Upper lobe of left lung (tissue), 6 donors: ENCODE results near the gene GP1BB. TPM values are rescaled to one million over a fixed set of nuclear protein-coding genes. Genes with fewer than 3 reads are reported as not detected.

Experiments
- ATAC-seq, 2 donors: fragments of 200-7000 bp; cut with Tn5 transposase; one replicate each; pipeline ENCODE4 v1.9.1; 2022; ENCODE audit warnings: mild to moderate bottlenecking in 2 of 2, moderate library complexity in 2 of 2; ENCODE audit not compliant: low FRiP score in 2 of 2
- DNase-seq, 2 donors: peaks; one replicate each; pipeline ENCODE4 v3.0.0-alpha.2; 2019 to 2020
- H3K27ac ChIP-seq, 4 donors: fragments of 200-600 bp; sonication (generic); one replicate each; pipeline ENCODE4 v1.5.1; 2016 to 2019
- H3K27me3 ChIP-seq, 4 donors: fragments of 200-600 bp; sonication (generic); one replicate each; pipeline ENCODE4 v1.5.1; 2017 to 2019
- H3K36me3 ChIP-seq, 4 donors: fragments of 200-600 bp; sonication (generic); one replicate each; pipeline ENCODE4 v1.5.1; 2016 to 2019
- H3K4me1 ChIP-seq, 4 donors: fragments of 200-600 bp; sonication (generic); one replicate each; pipeline ENCODE4 v1.5.1; 2018 to 2019
- H3K4me3 ChIP-seq, 4 donors: fragments of 200-600 bp; sonication (generic); one replicate each; pipeline ENCODE4 v1.5.1; 2017 to 2019; ENCODE audit warnings: mild to moderate bottlenecking in 2 of 4, moderate library complexity in 1 of 4
- H3K9me3 ChIP-seq, 4 donors: fragments of 200-600 bp; sonication (generic); one replicate each; pipeline ENCODE4 v1.5.1; 2018 to 2019
- CTCF ChIP-seq, 6 experiments: fragments of 450-650 bp in 4 of 6; fragments of 200-600 bp in 2 of 6; sonication (generic) in 2 of 6; IDR thresholded peaks; one replicate each; pipeline ENCODE4 v1.5.1; 2016 to 2019; ENCODE audit warnings: antibody characterized with exemption in 6 of 6
- EP300 ChIP-seq, 4 donors: sonication (generic); formaldehyde crosslinking; IDR thresholded peaks; one replicate each; pipeline ENCODE4 v1.5.1; 2017; ENCODE audit warnings: antibody characterized with exemption in 4 of 4, control low read depth in 2 of 4
- POLR2A ChIP-seq, 4 donors: fragments of 450-650 bp; IDR thresholded peaks; one replicate each; pipeline ENCODE4 v1.5.1; 2016 to 2017; ENCODE audit warnings: antibody characterized with exemption in 4 of 4, mild to moderate bottlenecking in 2 of 4
- POLR2AphosphoS5 ChIP-seq, 2 donors: sonication (generic); formaldehyde crosslinking; IDR thresholded peaks; one replicate each; pipeline ENCODE4 v1.5.1; 2017; ENCODE audit warnings: antibody characterized with exemption in 2 of 2
- WGBS, 2 donors: methylation state at CpG; one replicate each; pipeline ENCODE4 v1.1.5; 2017 to 2018; 5-methylcytosine and 5-hydroxymethylcytosine counted together
- total RNA-seq, 6 donors: library from RNA; depleted of rRNA in 4 of 6; stranded (reverse); fragments of >200 nt in 4 of 6; gene quantifications; one replicate each; pipeline versions ENCODE4 v1.1.0 to v1.2.1, GENCODE V29; 2016 to 2021
- donor health status: DM: no; HTN: no; CAD: no; lungs with moderate emphysema.
- donor health status: DM: no; HTN: yes; CAD: no; lungs with severe emphysema.

Gene GP1BB
- total RNA-seq, 6 donors from 2014 or later: 1.5 to 23.7 (median 6.6) TPM

GRCh38 chr22:19734837-19735382 lies 11.6 kb downstream of the GP1BB start:
- TF ChIP-seq POLR2A (IDR thresholded peaks at IDR 0.05): no peak
- TF ChIP-seq EP300 (IDR thresholded peaks at IDR 0.05): no peak
- TF ChIP-seq CTCF (IDR thresholded peaks at IDR 0.05): no peak
- no peak for TF ChIP-seq POLR2AphosphoS5 (IDR thresholded peaks at IDR 0.05)
- 84 to 87% methylated on average over 3 to 5 of the region's 5 CpGs for WGBS, 2 donors
- no peaks in the 10 kb centered on the region for H3K36me3 ChIP-seq
- no peak overlapping the region for H3K27ac ChIP-seq
- ATAC-seq: no peak
- H3K4me3 ChIP-seq: no peak overlapping the region
- H3K4me1 ChIP-seq: peaks cover 8 to 10% (median 8%) of the 10 kb centered on the region in 4 donors
- DNase-seq: peak in 1 of 2 donors; percentile 56
- no peaks in the 10 kb centered on the region for H3K9me3 ChIP-seq
- no peaks in the 10 kb centered on the region for H3K27me3 ChIP-seq

DNA sequence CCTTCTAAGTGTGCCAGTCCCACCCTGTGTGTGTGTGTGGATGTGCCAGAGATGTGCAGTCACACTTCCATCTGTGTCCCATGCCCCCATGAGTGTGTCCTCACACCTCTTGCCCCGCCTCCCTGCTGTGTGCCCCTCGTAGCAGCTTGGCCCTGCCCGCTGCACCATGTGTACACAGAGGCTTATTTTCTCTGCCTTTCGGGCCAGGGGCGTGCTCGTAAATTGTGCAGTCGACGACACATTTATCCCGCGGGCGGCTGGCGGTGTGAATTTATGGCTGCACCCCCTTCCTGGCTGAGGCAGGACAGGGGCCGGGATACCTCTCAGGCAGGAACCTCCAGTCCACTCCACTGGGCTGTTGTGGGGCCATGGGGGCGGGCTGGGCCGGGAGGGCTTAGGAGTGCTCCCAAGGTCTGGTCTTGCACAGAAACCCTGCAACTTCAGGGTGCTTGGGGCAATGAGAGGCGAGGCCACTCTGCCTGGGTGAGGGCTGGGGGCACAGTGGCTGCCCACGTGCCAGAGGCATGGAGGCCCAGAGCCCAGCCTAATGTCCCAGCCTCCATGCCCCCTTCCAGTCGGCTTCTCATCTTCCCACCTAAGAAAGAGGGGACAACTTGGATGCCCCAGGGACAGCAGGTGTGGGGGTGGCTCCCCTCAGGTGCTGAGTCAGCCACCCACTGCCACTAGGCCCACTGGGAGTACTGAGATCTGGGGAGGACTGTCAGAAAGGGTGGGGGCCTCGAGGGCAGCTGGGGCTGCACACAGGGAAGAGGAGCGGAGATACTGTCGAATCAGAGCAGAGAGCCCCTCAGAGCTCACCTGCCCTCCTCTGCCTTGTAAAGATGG lies 12.5 kb downstream of the GP1BB start:
- WGBS, 2 donors: 78 to 83% methylated on average over 17 to 21 of the region's 21 CpGs

GRCh38 chr22:19737846-19738663 lies 14.7 kb downstream of the GP1BB start:
- no peaks in the 10 kb centered on the region for H3K27me3 ChIP-seq
- H3K4me1 ChIP-seq: no peaks in the 10 kb centered on the region
- no peak for ATAC-seq
- H3K36me3 ChIP-seq: no peaks in the 10 kb centered on the region
- peak in 1 of 2 donors; percentile 68 for DNase-seq
- 83 to 86% methylated on average over 7 to 17 of the region's 17 CpGs for WGBS, 2 donors
- no peak overlapping the region for H3K4me3 ChIP-seq
- H3K9me3 ChIP-seq: no peaks in the 10 kb centered on the region
- TF ChIP-seq POLR2A (IDR thresholded peaks at IDR 0.05) (no peak), POLR2AphosphoS5 (IDR thresholded peaks at IDR 0.05) (no peak), CTCF (IDR thresholded peaks at IDR 0.05) (no peak), EP300 (IDR thresholded peaks at IDR 0.05) (no peak)
- H3K27ac ChIP-seq: no peak overlapping the region

More for the DNA sequence above, 12.5 kb downstream of the GP1BB start:
- Histone ChIP-seq H3K27ac (no peak overlapping the region), H3K4me1 (peaks cover 2 to 4% (median 3%) of the 10 kb centered on the region in 4 donors), H3K9me3 (no peaks in the 10 kb centered on the region), H3K4me3 (no peak overlapping the region), H3K36me3 (no peaks in the 10 kb centered on the region), H3K27me3 (no peaks in the 10 kb centered on the region)
- DNase-seq (peak in 1 of 2 donors; percentile 79), ATAC-seq (no peak)
- TF ChIP-seq POLR2AphosphoS5 (IDR thresholded peaks at IDR 0.05) (no peak), POLR2A (IDR thresholded peaks at IDR 0.05) (no peak), CTCF (IDR thresholded peaks at IDR 0.05) (no peak), EP300 (IDR thresholded peaks at IDR 0.05) (no peak)

DNA sequence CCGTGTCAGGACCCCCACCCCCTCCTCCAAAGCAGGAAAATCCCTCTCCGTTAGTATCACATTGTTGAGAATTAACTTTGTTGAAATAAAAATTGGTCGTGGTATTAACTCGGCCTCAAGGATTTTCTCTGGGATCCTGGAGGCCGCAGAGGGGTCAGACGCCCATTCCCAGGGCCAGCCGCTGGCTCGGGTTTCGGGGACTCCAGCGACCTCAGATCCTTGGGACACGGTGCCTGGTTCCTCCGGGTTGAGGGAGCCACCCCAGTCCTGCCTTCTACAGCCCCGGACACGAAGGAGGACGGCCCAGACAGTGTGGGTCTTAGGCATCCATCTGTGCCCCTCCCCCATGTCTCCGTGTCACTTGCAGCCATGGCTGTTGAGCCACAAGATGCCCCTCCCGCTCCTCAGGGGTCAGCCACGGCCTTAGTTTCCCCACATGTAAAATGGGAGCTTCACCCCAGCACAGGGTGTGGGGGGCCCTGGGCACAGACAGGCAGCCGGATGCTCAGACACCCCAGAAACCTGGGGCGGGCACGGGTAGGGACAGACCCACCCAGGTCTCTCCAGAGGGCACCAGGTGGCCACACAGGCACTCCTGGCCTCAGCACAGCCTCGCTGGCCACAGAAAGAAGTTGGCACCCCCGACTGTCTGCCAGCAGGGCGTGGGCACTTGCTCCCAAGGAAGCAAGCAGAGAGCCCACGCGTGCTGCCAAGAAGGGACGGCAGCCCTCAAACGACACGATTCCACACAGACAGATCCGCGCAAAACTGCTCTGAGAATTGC lies 15.5 kb downstream of the GP1BB start:
- no peaks in the 10 kb centered on the region for H3K36me3 ChIP-seq
- 73 to 75% methylated on average over 15 to 29 of the region's 31 CpGs for WGBS, 2 donors
- ATAC-seq: no peak

More for the DNA sequence above, 15.5 kb downstream of the GP1BB start:
- no peaks in the 10 kb centered on the region for H3K4me1 ChIP-seq
- peak in 1 of 2 donors; percentile 51 for DNase-seq
- TF ChIP-seq EP300 (IDR thresholded peaks at IDR 0.05) (no peak), POLR2AphosphoS5 (IDR thresholded peaks at IDR 0.05) (no peak), CTCF (IDR thresholded peaks at IDR 0.05) (no peak), POLR2A (IDR thresholded peaks at IDR 0.05) (no peak)
- no peak overlapping the region for H3K27ac ChIP-seq
- no peak overlapping the region for H3K4me3 ChIP-seq
- no peaks in the 10 kb centered on the region for H3K27me3 ChIP-seq
- H3K9me3 ChIP-seq: no peaks in the 10 kb centered on the region
